Fibroblast of skin of scalp (primary cell): Measurements from ENCODE around the gene INSC.

Experiments
- DNase-seq: peaks from one replicate; pipeline ENCODE4 v3.0.0-alpha.2; 2013

Gene INSC

GRCh38 chr11:15189189-15189588, 74.5 kb downstream of the INSC start:
- no peak for DNase-seq

GRCh38 chr11:15189641-15190365, 75.1 kb downstream of the INSC start:
- DNase-seq, result peak; percentile 22

GRCh38 chr11:15190611-15191010, 75.9 kb downstream of the INSC start:
- no peak for DNase-seq

GRCh38 chr11:15192005-15192556, 77.4 kb downstream of the INSC start:
- DNase-seq, result no peak

- peak; percentile 49 for DNase-seq
Measured at GRCh38 chr11:15194671-15195415, 80.1 kb downstream of the INSC start.

GRCh38 chr11:15195454-15196200, 80.9 kb downstream of the INSC start:
- DNase-seq, result no peak

- DNase-seq, result no peak
Measured at GRCh38 chr11:15196704-15197103, 82.0 kb downstream of the INSC start.

- peak; percentile 17 for DNase-seq
Measured at GRCh38 chr11:15197696-15198095, 83.0 kb downstream of the INSC start.

- no peak for DNase-seq
Measured at GRCh38 chr11:15198284-15198683, 83.6 kb downstream of the INSC start.

- DNase-seq, result no peak
Measured at GRCh38 chr11:15199693-15200092, 85.0 kb downstream of the INSC start.

- no peak for DNase-seq
Measured at GRCh38 chr11:15200696-15201095, 86.0 kb downstream of the INSC start.

GRCh38 chr11:15201586-15201985, 86.9 kb downstream of the INSC start:
- no peak for DNase-seq

- no peak for DNase-seq
Measured at GRCh38 chr11:15202626-15203025, 87.9 kb downstream of the INSC start.

GRCh38 chr11:15204711-15205110, 90.0 kb downstream of the INSC start:
- no peak for DNase-seq

- no peak for DNase-seq
Measured at GRCh38 chr11:15206791-15207190, 92.1 kb downstream of the INSC start.

- peak; percentile 63 for DNase-seq
Measured at GRCh38 chr11:15208378-15209222, 93.9 kb downstream of the INSC start.

- DNase-seq, result no peak
Measured at GRCh38 chr11:15212876-15213275, 98.2 kb downstream of the INSC start.

- DNase-seq, result no peak
Measured at GRCh38 chr11:15213471-15214231, 98.9 kb downstream of the INSC start.

- no peak for DNase-seq
Measured at GRCh38 chr11:15215005-15215404, 100.3 kb downstream of the INSC start.

- no peak for DNase-seq
Measured at GRCh38 chr11:15216678-15217077, 102.0 kb downstream of the INSC start.

GRCh38 chr11:15217416-15217815, 102.7 kb downstream of the INSC start:
- DNase-seq, result no peak
